ENCODE measurements around the gene ANKLE2.

Gene ANKLE2

GRCh38 chr12:132743831-132744230 is 17.8 kb downstream of the ANKLE2 start:
- no peak for DNase-seq

GRCh38 chr12:132741620-132742019 is 20.0 kb downstream of the ANKLE2 start:
- no peak for DNase-seq

GRCh38 chr12:132740652-132741051 is 21.0 kb downstream of the ANKLE2 start:
- DNase-seq: no peak

- no peak for DNase-seq
These were observed 21.4 kb downstream of the ANKLE2 start for GRCh38 chr12:132740313-132740646.

GRCh38 chr12:132739600-132740312 is 21.9 kb downstream of the ANKLE2 start:
- no peak for DNase-seq

GRCh38 chr12:132736913-132737312 is 24.7 kb downstream of the ANKLE2 start:
- DNase-seq: no peak

- no peak for DNase-seq
These were observed 25.3 kb downstream of the ANKLE2 start for GRCh38 chr12:132736378-132736777.

- no peak for DNase-seq
These were observed 26.1 kb downstream of the ANKLE2 start for GRCh38 chr12:132735496-132735895.

- no peak for DNase-seq
These were observed 27.4 kb downstream of the ANKLE2 start for GRCh38 chr12:132734206-132734605.

GRCh38 chr12:132731574-132731973 is 30.1 kb downstream of the ANKLE2 start:
- no peak for DNase-seq

- DNase-seq: no peak
These were observed 31.3 kb downstream of the ANKLE2 start for GRCh38 chr12:132730353-132730752.

GRCh38 chr12:132729541-132730320 is 31.9 kb downstream of the ANKLE2 start:
- DNase-seq: no peak

- no peak for DNase-seq
These were observed 33.1 kb downstream of the ANKLE2 start for GRCh38 chr12:132728502-132728901.

GRCh38 chr12:132727091-132727794 is 34.4 kb downstream of the ANKLE2 start:
- no peak for DNase-seq

GRCh38 chr12:132726386-132726785 is 35.2 kb downstream of the ANKLE2 start:
- no peak for DNase-seq

GRCh38 chr12:132724506-132725241 is 37.0 kb downstream of the ANKLE2 start:
- DNase-seq: no peak

GRCh38 chr12:132723764-132724140 is 37.9 kb downstream of the ANKLE2 start:
- DNase-seq: no peak

- DNase-seq: no peak
These were observed 38.4 kb downstream of the ANKLE2 start for GRCh38 chr12:132723015-132723763.

GRCh38 chr12:132720606-132721345 is 40.9 kb downstream of the ANKLE2 start:
- no peak for DNase-seq

- no peak for DNase-seq
These were observed 41.7 kb downstream of the ANKLE2 start for GRCh38 chr12:132719954-132720324.

GRCh38 chr12:132719141-132719953 is 42.3 kb downstream of the ANKLE2 start:
- no peak for DNase-seq

Data from activated CD4-positive, alpha-beta T cell treated with anti-CD3 and anti-CD28 coated beads, Interleukin-2, amount 50 U/mL, for 48 hours (primary cell).